ENCODE measurements around the gene FGF5.

FGF5 gene

DNA sequence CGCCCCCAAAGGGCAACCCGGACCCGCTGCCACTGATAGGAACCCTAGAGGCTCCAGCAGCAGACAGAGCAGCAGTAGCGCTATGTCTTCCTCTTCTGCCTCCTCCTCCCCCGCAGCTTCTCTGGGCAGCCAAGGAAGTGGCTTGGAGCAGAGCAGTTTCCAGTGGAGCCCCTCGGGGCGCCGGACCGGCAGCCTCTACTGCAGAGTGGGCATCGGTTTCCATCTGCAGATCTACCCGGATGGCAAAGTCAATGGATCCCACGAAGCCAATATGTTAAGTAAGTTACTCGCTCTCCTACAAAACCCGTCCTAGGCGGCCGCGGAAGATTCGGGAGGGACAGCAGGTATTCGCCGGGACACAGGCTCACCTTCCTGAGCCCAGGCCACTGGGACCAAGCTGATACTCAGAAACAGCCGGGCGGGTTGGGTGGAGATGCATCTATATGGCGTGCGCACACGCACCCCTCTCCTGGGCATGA is 477 bp downstream of the FGF5 start:
- peak overlapping the region; percentile 53 for H3K4me2 ChIP-seq (ENCODE audit: low read length)
- no peaks in the 10 kb centered on the region for H3K4me1 ChIP-seq
- H3K27me3 ChIP-seq (ENCODE audit: control insufficient read depth, insufficient read depth, low read length), result no peaks in the 10 kb centered on the region
- no peaks in the 10 kb centered on the region for H3K36me3 ChIP-seq (ENCODE audit: control insufficient read depth, insufficient read depth, low read length)
- H3K9ac ChIP-seq, result no peak overlapping the region
- TF ChIP-seq, protein P1, sequence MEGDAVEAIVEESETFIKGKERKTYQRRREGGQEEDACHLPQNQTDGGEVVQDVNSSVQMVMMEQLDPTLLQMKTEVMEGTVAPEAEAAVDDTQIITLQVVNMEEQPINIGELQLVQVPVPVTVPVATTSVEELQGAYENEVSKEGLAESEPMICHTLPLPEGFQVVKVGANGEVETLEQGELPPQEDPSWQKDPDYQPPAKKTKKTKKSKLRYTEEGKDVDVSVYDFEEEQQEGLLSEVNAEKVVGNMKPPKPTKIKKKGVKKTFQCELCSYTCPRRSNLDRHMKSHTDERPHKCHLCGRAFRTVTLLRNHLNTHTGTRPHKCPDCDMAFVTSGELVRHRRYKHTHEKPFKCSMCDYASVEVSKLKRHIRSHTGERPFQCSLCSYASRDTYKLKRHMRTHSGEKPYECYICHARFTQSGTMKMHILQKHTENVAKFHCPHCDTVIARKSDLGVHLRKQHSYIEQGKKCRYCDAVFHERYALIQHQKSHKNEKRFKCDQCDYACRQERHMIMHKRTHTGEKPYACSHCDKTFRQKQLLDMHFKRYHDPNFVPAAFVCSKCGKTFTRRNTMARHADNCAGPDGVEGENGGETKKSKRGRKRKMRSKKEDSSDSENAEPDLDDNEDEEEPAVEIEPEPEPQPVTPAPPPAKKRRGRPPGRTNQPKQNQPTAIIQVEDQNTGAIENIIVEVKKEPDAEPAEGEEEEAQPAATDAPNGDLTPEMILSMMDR (IDR thresholded peaks at IDR 0.05), result no peak
- H2AFZ ChIP-seq, result no peak overlapping the region
- no peaks in the 10 kb centered on the region for H3K9me3 ChIP-seq (ENCODE audit: control insufficient read depth, low read length)
- H3K27ac ChIP-seq, result no peak overlapping the region
- no peak overlapping the region for H3K4me3 ChIP-seq (ENCODE audit: low read depth, low read length)
- H3K79me2 ChIP-seq, result no peaks in the 10 kb centered on the region

DNA sequence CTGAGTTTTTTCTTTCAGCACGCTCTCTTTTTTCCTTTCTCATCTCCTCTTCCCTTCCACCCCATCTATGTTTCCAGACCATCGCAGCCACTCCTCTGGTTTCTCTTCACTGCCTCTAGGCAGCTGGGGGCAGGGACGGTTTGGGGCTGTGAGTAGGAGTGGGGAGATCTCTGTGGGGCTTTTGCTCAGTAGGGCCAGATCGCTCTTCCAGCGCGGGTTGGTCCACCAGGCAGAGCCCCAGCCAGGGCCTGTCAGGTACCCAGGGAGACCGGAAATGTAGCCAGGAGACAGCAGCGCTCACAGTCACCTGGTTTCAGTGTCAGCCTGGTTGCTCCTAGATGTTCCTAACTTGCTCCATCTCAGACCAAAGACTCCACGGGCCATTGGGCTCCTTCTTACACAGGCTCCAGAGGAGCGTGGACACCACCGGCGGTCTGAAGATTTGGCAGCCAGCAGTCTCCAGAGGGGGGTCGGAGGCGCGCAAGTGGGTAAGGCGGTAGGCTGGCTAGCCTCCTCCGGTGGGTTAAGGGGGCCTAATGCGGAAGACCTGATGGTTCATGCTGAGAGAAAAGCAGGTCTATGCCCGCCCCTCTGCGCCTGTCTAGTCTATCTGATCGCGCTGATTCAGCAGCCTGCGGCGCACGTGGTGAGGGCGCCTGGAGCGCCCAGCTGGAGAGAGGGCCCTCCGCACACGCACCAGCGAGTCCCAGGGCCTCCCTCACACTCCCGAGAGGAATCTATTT is 1.8 kb downstream of the FGF5 start:
- Histone ChIP-seq H3K9me3 (ENCODE audit: control insufficient read depth, low read length) (no peaks in the 10 kb centered on the region), H3K27ac (no peak overlapping the region), H2AFZ (no peak overlapping the region), H3K4me2 (ENCODE audit: low read length) (no peak overlapping the region), H3K36me3 (ENCODE audit: control insufficient read depth, insufficient read depth, low read length) (no peaks in the 10 kb centered on the region), H3K4me3 (ENCODE audit: low read depth, low read length) (no peak overlapping the region), H3K9ac (no peak overlapping the region), H3K79me2 (no peaks in the 10 kb centered on the region), H3K4me1 (no peaks in the 10 kb centered on the region), H3K27me3 (ENCODE audit: control insufficient read depth, insufficient read depth, low read length) (no peaks in the 10 kb centered on the region)
- TF ChIP-seq, protein P1 (IDR thresholded peaks at IDR 0.05), result no peak

DNA sequence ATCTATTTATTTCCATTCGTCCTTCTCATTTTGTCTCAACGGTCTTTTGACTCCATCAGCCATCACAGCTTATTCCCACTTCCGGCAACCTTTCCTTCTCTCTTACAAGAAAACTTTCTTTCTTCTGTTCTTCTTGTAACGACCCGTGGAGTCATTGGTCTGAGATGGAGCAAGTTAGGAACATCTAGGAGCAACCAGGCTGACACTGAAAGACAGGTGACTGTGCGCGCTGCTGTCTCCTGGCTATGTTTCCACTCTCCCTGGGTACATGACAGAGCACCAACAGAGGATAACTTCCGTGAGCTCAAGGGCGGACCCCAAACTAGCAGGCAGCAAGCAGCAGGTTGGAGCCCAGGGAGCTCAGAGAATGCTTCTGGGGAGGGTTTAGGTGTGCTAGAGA is 2.5 kb downstream of the FGF5 start:
- TF ChIP-seq, protein P1 (IDR thresholded peaks at IDR 0.05), result no peak
- no peaks in the 10 kb centered on the region for H3K27me3 ChIP-seq (ENCODE audit: control insufficient read depth, insufficient read depth, low read length)

DNA sequence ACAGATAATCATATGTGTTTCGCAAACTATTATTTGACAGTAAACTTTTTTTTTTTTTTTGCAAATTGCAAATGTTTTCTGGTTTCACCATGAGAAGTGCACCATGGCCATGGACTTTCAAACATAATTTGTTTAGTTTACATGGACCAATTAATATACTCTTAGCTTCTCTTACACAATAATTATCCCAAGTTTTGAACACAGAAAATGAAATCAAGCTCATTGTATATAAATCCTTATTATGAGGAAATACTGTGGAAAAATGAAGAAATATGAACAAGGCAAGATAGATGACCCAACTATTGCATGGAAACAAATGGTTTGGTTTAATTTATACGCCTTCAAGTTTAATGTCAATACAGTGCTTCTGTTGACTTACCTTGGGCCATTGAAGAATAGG is 3.9 kb downstream of the FGF5 start:
- Histone ChIP-seq H2AFZ (no peak overlapping the region), H3K4me3 (ENCODE audit: low read depth, low read length) (no peak overlapping the region), H3K4me2 (ENCODE audit: low read length) (no peak overlapping the region), H3K27me3 (ENCODE audit: control insufficient read depth, insufficient read depth, low read length) (no peaks in the 10 kb centered on the region), H3K9me3 (ENCODE audit: control insufficient read depth, low read length) (no peaks in the 10 kb centered on the region), H3K36me3 (ENCODE audit: control insufficient read depth, insufficient read depth, low read length) (no peaks in the 10 kb centered on the region), H3K27ac (no peak overlapping the region), H3K4me1 (no peaks in the 10 kb centered on the region), H3K79me2 (no peaks in the 10 kb centered on the region), H3K9ac (no peak overlapping the region)
- TF ChIP-seq, protein P1 (IDR thresholded peaks at IDR 0.05), result no peak

More for the DNA sequence above, 2.5 kb downstream of the FGF5 start:
- Histone ChIP-seq H3K4me1 (no peaks in the 10 kb centered on the region), H3K27ac (no peak overlapping the region), H3K4me2 (ENCODE audit: low read length) (no peak overlapping the region), H3K79me2 (no peaks in the 10 kb centered on the region), H3K36me3 (ENCODE audit: control insufficient read depth, insufficient read depth, low read length) (no peaks in the 10 kb centered on the region), H3K9me3 (ENCODE audit: control insufficient read depth, low read length) (no peaks in the 10 kb centered on the region), H3K4me3 (ENCODE audit: low read depth, low read length) (no peak overlapping the region), H3K9ac (no peak overlapping the region), H2AFZ (no peak overlapping the region)

DNA sequence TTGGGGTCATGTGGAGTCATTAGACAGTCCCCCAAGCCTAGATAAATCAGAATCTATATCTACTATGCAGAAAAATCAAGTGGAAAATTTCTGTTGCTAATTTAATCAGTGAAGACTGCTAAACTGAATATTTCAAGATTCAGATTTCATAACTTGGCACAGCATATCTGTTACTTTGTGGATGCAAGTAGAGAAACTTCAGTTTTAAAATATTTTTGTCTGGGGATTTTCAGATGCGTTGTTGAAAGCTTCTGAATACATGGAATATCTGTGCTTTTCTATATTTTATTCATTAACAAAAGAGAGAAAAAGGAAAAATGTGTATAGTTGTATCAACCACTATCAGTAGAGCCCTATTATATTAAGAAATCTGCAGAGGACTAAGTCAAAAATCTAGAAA is 4.4 kb downstream of the FGF5 start:
- Histone ChIP-seq H3K9ac (no peak overlapping the region), H3K4me2 (ENCODE audit: low read length) (no peak overlapping the region), H3K27me3 (ENCODE audit: control insufficient read depth, insufficient read depth, low read length) (no peaks in the 10 kb centered on the region), H3K4me3 (ENCODE audit: low read depth, low read length) (no peak overlapping the region), H2AFZ (no peak overlapping the region), H3K4me1 (no peaks in the 10 kb centered on the region), H3K36me3 (ENCODE audit: control insufficient read depth, insufficient read depth, low read length) (no peaks in the 10 kb centered on the region), H3K79me2 (no peaks in the 10 kb centered on the region), H3K27ac (no peak overlapping the region), H3K9me3 (ENCODE audit: control insufficient read depth, low read length) (no peaks in the 10 kb centered on the region)
- TF ChIP-seq, protein P1 (IDR thresholded peaks at IDR 0.05), result no peak
